Endothelial cell of umbilical vein (primary cell): ENCODE measurements around the gene TMEM33. TPM values are rescaled to one million over a fixed set of nuclear protein-coding genes. Genes with fewer than 3 reads are reported as not detected.

Experiments
- BruUV-seq: library from RNA; stranded (reverse); fragments of 400-500 nt; replicated peaks from 2 replicates; lab custom pipeline; 2021; lab: Mats Ljungman, UMichigan
- CTCF ChIA-PET: fragments of 300-600, 350-600 bp; sonication (Branson Sonifier 250); formaldehyde crosslinking; loops from one replicate; lab custom pipeline; 2021; ENCODE audit warnings: antibody characterized with exemption, inconsistent platforms; lab: Charles Lee
- POLR2A ChIA-PET: fragments of 300-600, 350-600 bp; sonication (Branson Sonifier 250); formaldehyde crosslinking; loops from one replicate; lab custom pipeline; 2021; ENCODE audit warnings: antibody characterized with exemption, inconsistent platforms; lab: Charles Lee
- DNase-seq: peaks from one replicate; pipeline ENCODE4 v3.0.0-alpha.2; 2011; ENCODE audit warnings: low read depth, low spot score
- FAIRE-seq: peaks from 2 replicates; lab custom pipeline; 2011; peaks lifted over from hg19 to GRCh38; lab: Jason Lieb, UNC
- H2AFZ ChIP-seq: 2 replicates; pipeline ENCODE4 v1.6.0; 2012; ENCODE audit warnings: low read depth, low read length, control low read depth, inconsistent platforms
- H3K27ac ChIP-seq: 2 replicates; pipeline ENCODE4 v1.5.1; 2011; ENCODE audit warnings: low read depth, mild to moderate bottlenecking, control low read depth, low read length, moderate library complexity; ENCODE audit not compliant: insufficient read depth
- H3K27me3 ChIP-seq, 2 experiments: 2 replicates each; pipeline versions ENCODE4 v1.6.0 to v1.6.1; 2011; ENCODE audit warnings: low read length in 2 of 2, mixed read lengths in 1 of 2; ENCODE audit not compliant: control insufficient read depth in 2 of 2, insufficient read depth in 2 of 2
- H3K36me3 ChIP-seq, 2 experiments: 2 replicates in 1 of 2; 3 replicates in 1 of 2; pipeline ENCODE4 v1.5.1; 2011; ENCODE audit warnings: low read length in 2 of 2, mild to moderate bottlenecking in 1 of 2, moderate library complexity in 1 of 2; ENCODE audit not compliant: control insufficient read depth in 2 of 2, insufficient read depth in 2 of 2; ENCODE audit errors: extremely low read depth in 1 of 2
- H3K4me1 ChIP-seq: 3 replicates; pipeline ENCODE4 v1.5.1; 2011; ENCODE audit warnings: mild to moderate bottlenecking, low read length; ENCODE audit not compliant: control insufficient read depth, insufficient read depth; ENCODE audit errors: extremely low read depth
- H3K4me2 ChIP-seq: 2 replicates; pipeline ENCODE4 v1.6.1; 2011; ENCODE audit warnings: low read length, control low read depth, mixed read lengths; ENCODE audit not compliant: insufficient read depth
- H3K4me3 ChIP-seq, 3 experiments: fragments of 200-600 bp in 1 of 3; sonication (generic), shearing (Covaris generic) in 1 of 3; replicated peaks in 1 of 3; 2 replicates each; pipeline ENCODE4 v1.5.1; 2011 to 2016; ENCODE audit warnings: control low read depth in 3 of 3, low read length in 3 of 3, mild to moderate bottlenecking in 2 of 3, inconsistent platforms in 1 of 3, low read depth in 1 of 3, moderate library complexity in 1 of 3; ENCODE audit not compliant: insufficient read depth in 1 of 3
- H3K79me2 ChIP-seq: 2 replicates; pipeline ENCODE4 v1.6.0; 2012; ENCODE audit warnings: low read length, inconsistent platforms; ENCODE audit not compliant: control insufficient read depth, insufficient read depth
- H3K9ac ChIP-seq: replicated peaks from 2 replicates; pipeline ENCODE3; 2011; ENCODE audit warnings: low read length, control low read depth; ENCODE audit not compliant: insufficient read depth; ENCODE audit errors: extremely low read depth
- H3K9me1 ChIP-seq: replicated peaks from 3 replicates; pipeline ENCODE4 v1.6.0; 2011; ENCODE audit warnings: mild to moderate bottlenecking, low read length; ENCODE audit not compliant: control insufficient read depth, insufficient read depth; ENCODE audit errors: extremely low read depth
- H3K9me3 ChIP-seq: replicated peaks from 2 replicates; pipeline ENCODE4 v1.5.1; 2012; ENCODE audit warnings: low read length, inconsistent platforms; ENCODE audit not compliant: control insufficient read depth, insufficient read depth
- H4K20me1 ChIP-seq: replicated peaks from 2 replicates; pipeline ENCODE3; 2011; ENCODE audit warnings: mild to moderate bottlenecking, low read length; ENCODE audit not compliant: control insufficient read depth, insufficient read depth; ENCODE audit errors: extremely low read depth
- EZH2 ChIP-seq: IDR thresholded peaks from 2 replicates; pipeline ENCODE4 v1.6.1; 2012; ENCODE audit warnings: borderline replicate concordance, low read depth, mild to moderate bottlenecking, moderate library complexity, low read length, inconsistent platforms; ENCODE audit not compliant: severe bottlenecking
- FOS ChIP-seq: IDR thresholded peaks from 2 replicates; pipeline ENCODE4 v1.6.1; 2011; ENCODE audit warnings: mild to moderate bottlenecking, low read length, moderate library complexity, borderline replicate concordance; ENCODE audit not compliant: insufficient read depth
- GATA2 ChIP-seq: IDR thresholded peaks from 2 replicates; pipeline ENCODE4 v1.7.0; 2011; ENCODE audit warnings: low read depth, mild to moderate bottlenecking, moderate library complexity, mixed read lengths, low read length; ENCODE audit not compliant: insufficient read length, insufficient read depth
- JUN ChIP-seq: IDR thresholded peaks from 2 replicates; pipeline ENCODE4 v1.6.1; 2011; ENCODE audit warnings: borderline replicate concordance, low read depth; ENCODE audit not compliant: insufficient read length, insufficient read depth
- MYC ChIP-seq: IDR thresholded peaks from one replicate; pipeline ENCODE4 v1.6.1; 2011; ENCODE audit warnings: mild to moderate bottlenecking, low read depth, low read length
- POLR2A ChIP-seq: IDR thresholded peaks from 2 replicates; pipeline ENCODE4 v1.6.1; 2012; ENCODE audit warnings: low read depth, mild to moderate bottlenecking, control low read depth, low read length
- POLR2AphosphoS5 ChIP-seq: IDR thresholded peaks from 2 replicates; pipeline ENCODE4 v1.6.1; 2012; ENCODE audit warnings: low read depth, mild to moderate bottlenecking, control low read depth, low read length, moderate library complexity; ENCODE audit not compliant: insufficient read depth
- dilution Hi-C: fragments of 300-500 bp; cut with MboI; formaldehyde crosslinking; loops from one replicate; pipeline ENCODE4 v1.15.0; 2019; ENCODE audit warnings: low sequenced_read_pairs; ENCODE audit not compliant: extremely low pct_ligation_motif_present
- intact Hi-C: fragments of 100-400 bp; cut with micrococcal nuclease; formaldehyde crosslinking; loops from one replicate; pipeline ENCODE4 v1.10.0; 2022
- polyA plus RNA-seq, 4 experiments: library from polyadenylated mRNA; depleted of rRNA in 3 of 4; stranded (reverse) in 3 of 4; unstranded in 1 of 4; fragments of >200 nt; gene quantifications; 2 replicates each; pipeline versions ENCODE4 v1.2.1 to v1.2.3, GENCODE V29; 2011 to 2012; ENCODE audit warnings: missing spikeins in 1 of 4
- total RNA-seq: library from RNA; stranded (reverse); gene quantifications from 2 replicates; pipeline ENCODE4 v1.2.3, GENCODE V29; 2021
- TF ChIP-seq, protein P1 (sequence below), 2 donors: IDR thresholded peaks; 1 replicate in 1 of 2; 2 replicates in 1 of 2; pipeline ENCODE4 v1.5.1; 2011; ENCODE audit warnings: low read length in 2 of 2, mild to moderate bottlenecking in 2 of 2, moderate library complexity in 2 of 2, control low read depth in 1 of 2, inconsistent platforms in 1 of 2, low read depth in 1 of 2; ENCODE audit not compliant: insufficient read depth in 1 of 2; ENCODE audit errors: extremely low read depth in 1 of 2
- TF ChIP-seq, protein P2 (sequence below): IDR thresholded peaks from 2 replicates; pipeline ENCODE4 v1.6.1; 2011; ENCODE audit not compliant: insufficient read depth, insufficient read length

The TMEM33 gene
- total and polyA plus RNA-seq, 2 donors (not counting 3 experiments of a cell fraction or from before 2014, with no cell fraction given) = 52.9 to 60.1 TPM

GRCh38 chr4:41885456-41885855 lies 49.8 kb upstream of the TMEM33 start:
- no peaks in the 10 kb centered on the region for H3K36me3 ChIP-seq
- no peak overlapping the region for H2AFZ ChIP-seq
- ChIA-PET POLR2A (no interaction called here), CTCF (interaction anchor here (2.6 to 7.3 kb wide), 3 partner anchors 10 to 604 kb away, joined by 7 to 71 read pairs (median 9); no protein-coding TSS in a partner anchor)
- TF ChIP-seq MYC (no peak), POLR2A (no peak), EZH2 (no peak), FOS (no peak), POLR2AphosphoS5 (no peak), JUN (no peak), GATA2 (no peak)
- TF ChIP-seq, protein P1, sequence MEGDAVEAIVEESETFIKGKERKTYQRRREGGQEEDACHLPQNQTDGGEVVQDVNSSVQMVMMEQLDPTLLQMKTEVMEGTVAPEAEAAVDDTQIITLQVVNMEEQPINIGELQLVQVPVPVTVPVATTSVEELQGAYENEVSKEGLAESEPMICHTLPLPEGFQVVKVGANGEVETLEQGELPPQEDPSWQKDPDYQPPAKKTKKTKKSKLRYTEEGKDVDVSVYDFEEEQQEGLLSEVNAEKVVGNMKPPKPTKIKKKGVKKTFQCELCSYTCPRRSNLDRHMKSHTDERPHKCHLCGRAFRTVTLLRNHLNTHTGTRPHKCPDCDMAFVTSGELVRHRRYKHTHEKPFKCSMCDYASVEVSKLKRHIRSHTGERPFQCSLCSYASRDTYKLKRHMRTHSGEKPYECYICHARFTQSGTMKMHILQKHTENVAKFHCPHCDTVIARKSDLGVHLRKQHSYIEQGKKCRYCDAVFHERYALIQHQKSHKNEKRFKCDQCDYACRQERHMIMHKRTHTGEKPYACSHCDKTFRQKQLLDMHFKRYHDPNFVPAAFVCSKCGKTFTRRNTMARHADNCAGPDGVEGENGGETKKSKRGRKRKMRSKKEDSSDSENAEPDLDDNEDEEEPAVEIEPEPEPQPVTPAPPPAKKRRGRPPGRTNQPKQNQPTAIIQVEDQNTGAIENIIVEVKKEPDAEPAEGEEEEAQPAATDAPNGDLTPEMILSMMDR (IDR thresholded peaks at IDR 0.05; ENCODE audit: extremely low read depth in 1 of 2, insufficient read depth in 1 of 2, low read depth in 1 of 2, low read length in 2 of 2) = no peak
- TF ChIP-seq, protein P2, sequence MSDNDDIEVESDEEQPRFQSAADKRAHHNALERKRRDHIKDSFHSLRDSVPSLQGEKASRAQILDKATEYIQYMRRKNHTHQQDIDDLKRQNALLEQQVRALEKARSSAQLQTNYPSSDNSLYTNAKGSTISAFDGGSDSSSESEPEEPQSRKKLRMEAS = no peak
- H3K27me3 ChIP-seq = peaks cover 40 to 81% of the 10 kb centered on the region in 2 experiments
- no peaks in the 10 kb centered on the region for H4K20me1 ChIP-seq
- H3K4me3 ChIP-seq = no peak overlapping the region
- dilution Hi-C loops (no loop called here), intact Hi-C loops (no loop called here)
- FAIRE-seq (no peak), DNase-seq (no peak)
- no peak overlapping the region for H3K9ac ChIP-seq
- H3K9me1 ChIP-seq = no peaks in the 10 kb centered on the region
- H3K4me2 ChIP-seq = no peak overlapping the region
- H3K27ac ChIP-seq = no peak overlapping the region
- H3K79me2 ChIP-seq = no peaks in the 10 kb centered on the region
- peaks cover 6% of the 10 kb centered on the region for H3K4me1 ChIP-seq
- H3K9me3 ChIP-seq = no peaks in the 10 kb centered on the region
- BruUV-seq = no TSS peak
